HG03064 (cell line): ENCODE data around the gene BCAS3.
A peak's percentile ranks its signal among the peaks of the same experiment; 100 is the strongest.
"Not testable (repeated sequence)": the region's sequence is repeated elsewhere in the genome, so short reads cannot be mapped to it uniquely, and the experiment has no call there.

ENCODE experiments used
- ATAC-seq: cut with Tn5 transposase; IDR thresholded peaks from one replicate; pipeline ENCODE4 v1.9.1; 2021; ENCODE audit warnings: low read depth; ENCODE audit not compliant: unreplicated experiment

BCAS3 gene

DNA sequence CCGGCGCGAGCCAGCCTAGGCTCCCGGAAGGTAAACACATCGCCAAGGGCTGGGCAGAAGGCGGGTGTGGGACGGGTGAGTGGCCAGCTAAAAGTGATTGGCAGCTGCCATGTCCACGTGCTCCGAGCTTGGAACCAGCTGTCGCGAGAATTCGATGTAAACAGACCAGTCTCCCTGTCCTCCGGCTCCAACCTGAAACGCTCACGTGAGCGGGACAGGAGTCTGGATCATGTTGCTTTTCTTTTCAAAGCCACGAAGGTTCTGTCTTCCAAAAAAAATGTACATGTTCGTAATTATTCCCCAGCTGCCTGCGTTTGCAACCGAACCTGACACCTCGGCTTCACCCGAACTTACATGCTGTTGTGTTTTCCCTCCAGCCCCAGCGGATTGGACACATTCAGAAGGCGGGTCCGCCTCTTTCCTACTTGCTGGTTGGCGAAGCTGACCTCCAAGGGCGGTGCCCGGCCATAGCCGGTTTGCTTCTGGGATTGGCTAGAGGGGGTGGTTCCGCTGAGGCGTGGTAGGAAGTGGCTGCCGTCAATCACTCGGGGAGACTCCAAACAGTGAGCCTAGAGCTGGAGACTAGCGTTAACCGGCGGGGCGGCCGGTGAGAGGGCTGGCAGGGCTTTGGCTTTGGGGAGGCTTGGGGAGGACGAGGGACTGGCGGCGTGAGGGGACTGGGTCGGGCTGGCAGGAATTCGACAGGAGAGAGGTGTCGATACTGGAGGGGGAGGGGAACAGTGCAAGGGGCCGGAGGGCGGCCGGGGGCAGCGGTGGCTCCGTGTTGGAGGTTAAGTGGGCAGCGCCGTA, at the start of gene BCAS3:
TSS of gene BCAS3 (plus strand) at position 544 of the 810 bp plus-strand sequence.
- peak; percentile 96 for ATAC-seq

DNA sequence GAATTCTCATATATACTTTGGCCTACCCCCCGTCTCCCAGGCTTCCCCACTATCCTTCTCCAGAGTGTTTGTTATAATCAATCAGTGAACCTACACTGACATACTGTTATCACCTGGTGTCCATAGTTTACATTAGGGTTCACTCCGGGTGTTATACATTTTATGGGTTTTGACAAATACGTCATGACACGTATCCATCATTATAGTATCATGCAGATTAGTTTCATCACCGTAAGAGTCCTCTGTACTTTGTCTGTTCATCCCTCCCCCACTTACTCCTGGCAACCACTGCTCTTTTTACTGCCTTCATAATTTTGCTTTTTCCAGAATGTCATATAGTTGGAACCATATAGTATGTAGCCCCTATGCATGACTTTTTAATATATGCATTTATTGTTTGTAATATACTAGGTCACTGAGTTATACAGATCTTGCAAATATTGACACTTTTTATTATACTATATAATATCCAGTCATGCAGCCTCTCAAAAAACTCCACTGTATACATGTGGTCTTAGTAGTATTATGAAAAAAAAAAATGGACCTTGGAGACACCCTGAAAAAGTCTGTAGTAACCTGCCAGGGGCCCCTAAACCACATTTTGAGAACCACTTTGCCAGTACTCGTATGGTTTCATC, 49.3 kb upstream of the BCAS3 start:
- no peak for ATAC-seq

DNA sequence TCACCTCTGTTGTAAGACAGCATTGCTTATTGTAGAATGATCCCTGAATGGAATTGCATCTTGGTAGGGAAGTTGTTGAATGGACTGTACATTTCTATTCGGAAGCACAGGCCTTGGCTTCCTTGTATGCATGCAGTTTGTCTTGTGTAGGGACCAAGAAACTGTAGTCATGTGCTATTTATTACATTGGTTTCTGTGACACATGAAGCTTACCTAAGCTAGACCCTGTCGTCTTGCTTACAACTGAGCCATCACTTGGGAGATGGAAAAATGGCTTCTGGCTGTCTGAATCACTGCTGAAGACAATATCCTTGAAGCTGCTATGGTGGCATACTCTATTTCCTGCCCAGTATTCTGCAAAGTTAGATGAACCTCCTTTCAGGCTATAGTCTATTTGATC, 48.5 kb upstream of the BCAS3 start:
- no peak for ATAC-seq

DNA sequence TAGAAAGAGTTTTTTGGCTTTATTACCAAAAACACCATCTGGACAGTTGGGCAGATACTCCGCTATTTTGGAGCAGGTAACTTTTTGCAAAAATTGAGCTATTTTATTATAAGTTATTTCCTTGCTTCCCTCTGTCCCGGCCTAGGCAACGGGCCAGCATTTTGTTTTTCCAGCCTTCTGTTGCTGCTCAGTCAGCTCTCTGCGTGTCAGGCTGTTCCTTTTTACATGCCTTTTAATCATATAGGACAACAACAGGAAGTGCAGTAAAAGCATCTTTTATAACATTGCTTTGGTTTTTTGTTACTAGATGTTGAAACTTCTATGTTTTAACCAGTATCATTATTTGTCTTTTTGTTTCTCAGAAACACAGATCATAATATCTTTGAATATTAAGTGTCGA, 47.3 kb upstream of the BCAS3 start:
- ATAC-seq, result no peak

DNA sequence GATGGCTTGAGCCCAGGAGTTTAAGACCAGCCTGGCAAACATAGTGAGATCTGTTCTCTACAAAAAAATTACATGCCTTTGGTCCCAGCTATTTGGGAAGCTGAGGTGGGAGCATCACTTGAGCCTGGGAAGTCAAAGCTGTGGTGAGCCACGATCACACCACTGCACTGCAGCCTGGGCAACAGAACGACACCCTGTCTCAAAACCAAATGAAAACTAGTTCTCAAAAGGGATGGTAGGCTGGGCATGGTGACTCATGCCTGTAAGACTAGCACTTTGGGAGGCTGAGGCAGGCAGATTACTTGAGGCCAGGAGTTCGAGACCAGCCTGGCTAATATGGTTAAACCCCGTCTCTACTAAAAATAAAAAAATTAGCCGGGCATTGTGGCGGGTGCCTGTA, 46.5 kb upstream of the BCAS3 start:
- ATAC-seq, result no peak

DNA sequence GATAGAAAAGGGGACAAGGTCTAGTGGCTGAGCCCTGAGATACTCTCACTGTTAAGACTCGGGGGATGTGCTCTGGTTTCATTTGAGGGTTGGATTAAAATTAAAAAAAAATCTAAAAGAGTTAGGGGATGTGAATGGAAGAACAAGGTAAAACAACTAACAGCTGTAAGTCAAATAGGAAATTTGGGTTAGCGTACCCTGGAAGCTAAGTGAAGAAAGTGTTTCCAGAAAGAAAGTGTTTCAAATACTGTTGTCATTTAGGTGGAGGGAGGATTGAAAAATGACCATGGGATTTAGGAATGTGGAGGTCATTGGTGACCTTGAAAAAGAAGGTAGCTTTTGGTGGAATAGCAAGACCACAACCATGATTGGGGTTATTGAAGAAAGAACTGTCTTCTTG, 40.0 kb upstream of the BCAS3 start:
- ATAC-seq, result no peak

DNA sequence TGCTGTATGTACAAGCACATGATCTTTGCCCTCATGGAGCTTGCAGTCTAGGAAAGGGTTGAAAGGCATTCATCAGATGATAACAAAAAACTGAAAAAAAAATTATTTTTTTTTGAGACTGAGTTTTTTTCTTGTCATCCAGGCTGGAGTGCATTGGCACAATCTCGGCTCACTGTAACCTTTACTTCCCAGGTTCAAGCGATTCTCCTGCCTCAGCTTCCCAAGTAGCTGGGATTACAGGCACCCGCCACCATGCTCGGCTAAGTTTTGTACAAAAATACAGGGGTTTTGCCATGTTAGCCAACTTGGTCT, 38.7 kb upstream of the BCAS3 start:
- no peak for ATAC-seq

DNA sequence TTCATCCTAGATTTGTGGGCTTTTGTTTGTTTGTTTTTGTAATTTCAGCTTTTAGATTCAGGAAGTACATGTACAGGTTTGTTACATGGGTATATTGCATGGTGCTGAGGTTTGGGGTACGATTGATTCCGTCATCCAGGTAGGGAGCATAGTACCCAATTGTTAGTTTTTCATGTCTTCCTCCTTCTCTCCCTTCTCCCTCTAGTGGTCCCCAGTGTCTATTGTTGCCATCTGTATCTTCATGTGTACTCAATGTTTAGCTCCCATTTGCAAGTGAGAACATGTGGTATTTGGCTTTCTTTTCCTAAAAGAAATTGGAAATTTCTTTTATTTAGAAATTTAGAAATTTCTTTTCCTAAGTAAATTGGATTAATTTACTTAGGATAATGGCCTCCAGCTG, 37.1 kb upstream of the BCAS3 start:
- ATAC-seq, result no peak

DNA sequence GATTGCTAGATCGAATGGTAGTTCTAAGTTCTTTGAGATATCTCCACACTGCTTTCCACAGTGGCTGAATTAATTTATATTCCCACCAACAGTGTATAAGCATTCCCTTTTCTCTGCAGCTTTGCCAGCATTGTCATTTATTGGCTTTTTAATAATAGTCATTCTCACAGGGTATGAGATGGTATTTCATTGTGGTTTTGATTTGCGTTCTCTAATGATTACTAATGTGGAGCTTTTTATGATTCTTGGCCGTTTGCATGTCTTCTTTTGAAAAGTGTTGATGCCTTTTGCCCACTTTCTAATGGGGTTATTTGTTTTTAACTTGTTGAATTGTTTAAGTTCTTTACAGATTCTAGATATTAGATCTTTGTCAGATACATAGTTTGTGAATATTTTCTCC, 36.5 kb upstream of the BCAS3 start:
- no peak for ATAC-seq

DNA sequence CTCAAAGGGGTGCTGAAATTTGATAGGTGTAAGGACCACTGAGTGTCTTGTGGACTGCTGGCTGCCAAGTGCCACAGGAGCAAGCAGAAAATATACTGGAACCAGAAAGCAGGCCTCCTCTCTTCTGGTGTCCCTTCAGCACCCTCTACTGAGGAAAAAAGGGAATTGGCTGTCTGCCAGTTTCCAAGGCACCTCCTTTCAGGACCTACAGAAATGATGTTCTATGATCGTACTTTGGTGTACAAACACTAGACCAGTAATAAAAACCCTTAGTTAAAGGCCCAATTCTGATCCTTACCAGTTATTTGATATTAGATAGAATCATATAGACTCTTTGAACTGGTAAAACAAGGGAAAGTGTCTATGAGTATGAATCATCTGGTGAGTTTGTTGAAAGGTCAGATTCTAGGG, 35.8 kb upstream of the BCAS3 start:
- ATAC-seq, result no peak

DNA sequence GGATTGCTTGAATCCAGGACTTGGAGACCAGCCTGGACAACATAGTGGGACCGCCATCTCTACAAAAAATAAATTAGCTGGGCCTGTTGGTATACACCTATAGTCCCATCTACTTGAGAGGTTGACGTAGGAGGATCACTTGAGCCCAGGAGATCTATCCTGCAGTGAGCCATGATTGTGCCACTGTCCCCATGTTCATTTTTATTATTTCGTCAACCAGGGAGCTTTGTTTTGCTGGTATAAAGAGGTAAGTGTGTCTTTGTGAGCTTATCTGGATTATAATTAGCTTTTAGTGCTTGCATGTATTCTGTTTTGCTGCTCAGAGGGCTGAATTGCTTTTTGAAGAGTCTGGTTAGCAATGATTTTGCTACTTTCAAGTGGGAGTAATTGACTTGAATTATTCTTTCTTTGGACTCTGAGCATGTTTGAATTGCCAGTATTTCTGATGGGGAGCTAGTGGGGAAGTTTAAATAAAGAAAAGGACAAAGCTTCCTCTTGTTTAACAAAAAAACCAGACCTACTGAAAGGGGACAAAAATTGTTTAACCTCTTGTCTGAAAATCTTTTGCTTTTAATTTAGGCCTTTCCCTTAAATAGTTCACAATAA, 31.6 kb upstream of the BCAS3 start:
- ATAC-seq, result no peak

DNA sequence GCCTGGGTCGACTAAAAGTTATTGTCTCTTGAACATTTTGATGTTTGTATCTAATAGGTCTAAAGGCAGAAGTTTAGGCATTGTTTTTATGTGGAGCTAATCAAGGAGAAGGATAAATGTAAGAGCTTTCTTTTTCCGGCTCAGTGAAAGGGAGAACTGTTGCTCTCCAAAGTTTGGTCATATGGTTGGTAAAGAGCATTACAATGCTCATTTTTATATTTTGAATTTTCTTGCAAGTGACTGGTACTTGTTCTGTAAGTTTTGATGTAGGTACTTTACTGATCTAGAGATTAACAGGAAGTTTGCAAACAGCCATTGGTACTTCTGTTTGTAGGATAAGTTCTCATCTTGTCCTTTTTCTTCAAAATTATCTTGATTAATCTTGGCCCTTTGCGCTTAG, 30.9 kb upstream of the BCAS3 start:
- no peak for ATAC-seq

DNA sequence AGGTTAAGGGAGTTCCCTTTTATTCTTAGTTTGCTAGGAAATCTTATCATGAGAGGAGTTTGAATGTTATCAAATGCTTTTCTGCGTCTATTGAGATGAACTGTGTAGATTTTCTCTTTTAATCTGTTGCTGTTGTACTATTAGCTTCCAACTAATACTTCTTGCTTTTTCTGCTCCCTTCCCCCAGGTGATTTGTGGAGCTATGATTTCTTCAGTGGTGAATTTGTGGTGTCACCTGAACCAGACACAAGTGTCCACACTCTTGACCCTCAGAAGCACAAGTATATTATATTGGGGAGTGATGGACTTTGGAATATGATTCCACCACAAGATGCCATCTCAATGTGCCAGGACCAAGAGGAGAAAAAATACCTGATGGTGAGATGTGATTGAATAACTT, 29.9 kb upstream of the BCAS3 start:
- ATAC-seq, result no peak

DNA sequence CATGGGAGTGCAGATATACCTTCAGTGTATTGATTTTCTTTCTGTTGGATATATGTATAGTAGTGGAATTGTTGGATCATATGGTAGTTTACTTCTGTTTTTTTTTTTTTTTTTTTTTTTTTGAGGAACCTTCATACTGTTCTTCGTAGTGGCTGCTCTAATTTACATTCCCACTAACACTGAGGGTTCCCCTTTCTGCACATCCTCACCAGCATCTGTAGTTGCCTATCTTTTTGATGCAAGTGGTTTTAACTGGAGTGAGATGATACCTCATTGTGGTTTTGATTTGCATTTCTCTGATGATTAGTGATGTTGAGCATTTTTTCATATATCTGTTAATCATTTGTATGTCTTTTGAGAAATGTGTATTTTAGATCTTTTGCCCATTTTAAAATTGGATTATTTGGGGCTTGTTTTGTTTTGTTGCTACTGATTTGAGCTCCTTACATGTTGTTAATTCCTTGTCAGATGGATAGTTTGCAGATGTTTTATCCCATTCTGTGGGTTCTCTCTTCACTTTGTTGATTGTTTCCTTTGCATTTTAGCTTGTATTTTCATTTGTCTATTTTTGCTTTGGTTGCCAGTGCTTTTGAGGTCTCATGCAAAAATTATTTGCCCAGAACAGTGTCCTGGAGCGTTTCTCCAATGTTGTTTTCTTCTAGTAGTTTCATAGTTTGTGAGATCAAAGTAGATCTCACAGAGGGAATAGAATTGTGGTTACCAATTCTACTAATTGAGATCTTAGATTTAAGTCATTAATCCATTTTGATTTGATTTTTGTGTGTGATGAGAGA, 25.0 kb upstream of the BCAS3 start:
- peak; percentile 90 for ATAC-seq

DNA sequence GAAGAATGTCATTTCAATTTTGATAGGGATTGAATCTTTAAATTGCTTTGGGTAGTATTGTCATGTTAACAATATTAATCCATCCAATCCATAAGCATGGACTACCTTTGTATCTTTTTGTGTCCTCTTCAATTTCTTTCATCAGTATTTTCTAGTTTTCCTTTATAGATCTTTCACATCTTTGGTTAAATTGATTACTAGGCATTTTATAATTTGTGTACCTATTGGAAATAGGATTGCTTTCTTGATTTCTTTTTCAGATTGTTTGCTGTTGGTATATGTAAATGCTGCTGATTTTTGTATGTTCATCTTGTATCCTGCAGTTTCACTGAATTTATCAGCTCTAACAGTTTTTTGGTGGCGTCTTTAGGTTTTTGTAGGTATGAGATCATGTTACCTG, 24.1 kb upstream of the BCAS3 start:
- ATAC-seq, result no peak

DNA sequence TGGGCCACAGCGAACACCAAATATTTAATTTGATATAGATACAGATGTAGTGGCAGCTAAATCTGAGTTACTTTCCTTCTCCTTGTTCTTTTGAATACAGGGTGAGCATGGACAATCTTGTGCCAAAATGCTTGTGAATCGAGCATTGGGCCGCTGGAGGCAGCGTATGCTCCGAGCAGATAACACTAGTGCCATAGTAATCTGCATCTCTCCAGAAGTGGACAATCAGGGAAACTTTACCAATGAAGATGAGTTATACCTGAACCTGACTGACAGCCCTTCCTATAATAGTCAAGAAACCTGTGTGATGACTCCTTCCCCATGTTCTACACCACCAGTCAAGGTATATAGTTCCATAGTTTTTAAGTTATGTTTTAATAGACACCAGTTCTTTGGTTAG, 21.2 kb upstream of the BCAS3 start:
- ATAC-seq, result no peak

DNA sequence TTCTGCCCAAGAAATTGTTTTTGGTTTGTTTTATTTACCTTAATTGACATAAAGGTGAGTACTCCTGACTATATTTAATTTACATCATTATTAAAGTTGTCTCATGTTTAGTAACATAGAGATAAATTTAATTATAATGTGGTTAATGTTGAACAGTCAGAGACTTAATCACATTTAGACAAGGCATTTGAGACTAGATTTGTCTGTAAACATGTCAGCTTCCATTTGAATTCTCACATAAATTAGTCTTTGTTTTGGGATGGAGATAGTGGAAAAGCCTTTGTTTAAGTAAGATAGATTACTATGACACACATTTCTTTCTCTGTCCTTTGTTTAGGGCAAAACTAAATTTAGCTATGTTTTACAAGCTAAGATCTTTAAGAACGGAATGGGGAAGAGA, 18.5 kb upstream of the BCAS3 start:
- no peak for ATAC-seq

DNA sequence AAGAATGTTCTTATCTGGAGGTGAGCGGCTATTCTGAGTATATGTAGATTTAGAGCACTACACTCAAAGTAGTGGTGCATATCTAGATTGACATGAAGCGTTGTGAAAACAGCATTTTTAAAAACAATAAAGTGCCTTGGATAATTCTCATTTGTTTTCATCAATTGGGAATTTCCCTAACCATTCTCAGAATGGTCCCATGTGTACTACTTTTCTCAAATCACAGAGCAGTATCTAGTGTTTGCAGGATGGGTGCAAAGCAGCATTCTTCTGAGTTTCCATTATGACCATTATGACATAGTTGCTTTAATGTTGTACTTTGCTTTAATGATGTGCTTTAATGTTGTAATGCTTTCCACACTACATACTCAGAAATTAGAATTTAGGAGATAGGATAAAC, 16.2 kb upstream of the BCAS3 start:
- no peak for ATAC-seq

DNA sequence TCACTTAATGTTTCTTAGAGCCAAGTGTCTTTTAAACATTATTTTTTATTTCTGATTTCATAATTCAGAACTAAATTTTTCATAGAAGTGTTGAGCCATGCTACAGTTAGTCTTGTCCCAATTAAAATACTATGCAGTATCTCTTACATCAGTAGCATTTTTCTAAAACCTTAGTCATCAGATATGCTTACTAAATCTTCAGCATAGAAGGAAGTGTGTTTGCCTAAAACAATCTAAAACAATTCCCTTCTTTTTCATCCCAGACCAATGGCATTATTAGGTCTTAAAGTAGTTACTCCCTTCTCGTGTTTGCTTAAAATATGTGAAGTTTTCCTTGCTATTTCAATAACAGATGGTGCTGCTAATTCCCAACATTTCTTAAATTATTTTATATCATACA, 13.6 kb upstream of the BCAS3 start:
- ATAC-seq, result no peak

DNA sequence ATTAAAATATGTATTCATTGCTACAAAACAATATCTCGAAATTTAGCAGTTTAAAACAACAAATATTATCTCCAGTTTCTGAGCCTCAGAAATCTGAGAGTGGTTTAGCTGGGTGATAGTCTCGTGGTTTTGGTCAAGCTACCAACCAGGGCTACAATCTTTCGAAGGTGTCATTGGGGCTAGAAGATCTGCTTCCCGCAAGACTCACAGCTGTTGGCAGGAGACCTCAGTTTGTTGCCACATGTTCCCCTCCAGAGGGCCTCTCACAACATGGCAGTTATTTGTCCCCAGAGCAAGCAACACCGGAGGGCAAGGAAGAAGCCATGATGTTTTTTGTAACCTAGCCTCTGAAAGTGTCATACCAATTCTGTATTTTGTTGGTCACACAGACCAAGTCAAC, 12.0 kb upstream of the BCAS3 start:
- no peak for ATAC-seq

DNA sequence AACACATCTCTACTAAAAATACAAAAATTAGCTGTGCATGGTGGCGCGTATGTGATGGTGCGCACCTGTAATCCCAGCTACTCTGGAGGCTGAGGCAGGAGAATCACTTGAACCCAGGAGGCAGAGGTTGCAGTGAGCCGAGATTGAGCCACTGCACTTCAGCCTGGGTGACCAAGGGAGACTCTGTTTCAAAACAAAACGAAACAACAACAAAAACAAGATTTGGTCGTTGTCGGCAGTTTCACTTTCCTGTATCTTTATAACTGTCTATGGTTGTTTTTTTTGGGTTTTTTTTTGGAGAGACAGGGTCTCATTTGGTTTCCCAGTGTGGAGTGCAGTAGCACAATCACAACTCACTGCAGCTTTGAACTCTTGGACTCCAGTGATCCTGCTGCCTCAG, 8.9 kb upstream of the BCAS3 start:
- not testable (repeated sequence) for ATAC-seq
